IMR-90 (cell line): ENCODE data around the gene DAPK1. TPM values are rescaled to one million over a fixed set of nuclear protein-coding genes. Genes with fewer than 3 reads are reported as not detected.

ENCODE experiments used
- ATAC-seq: fragments of 200-7000 bp; cut with Tn5 transposase; 2 replicates; pipeline ENCODE4 v1.9.1; 2020; ENCODE audit warnings: low read depth, mild to moderate bottlenecking, moderate library complexity
- BruUV-seq: library from RNA; stranded (reverse); fragments of 400-500 nt; replicated peaks from 2 replicates; lab custom pipeline; 2021; lab: Mats Ljungman, UMichigan
- CTCF ChIA-PET: fragments of 300-600 bp; formaldehyde crosslinking; extraction: SDS; loops from one replicate; lab custom pipeline; 2021; ENCODE audit warnings: antibody characterized with exemption; lab: Yijun Ruan, JAX
- POLR2A ChIA-PET: fragments of 300-600 bp; sonication (Branson Sonifier 250); formaldehyde crosslinking; loops from one replicate; lab custom pipeline; 2022; ENCODE audit warnings: antibody characterized with exemption; ENCODE audit not compliant: unreplicated experiment; lab: Charles Lee
- DNase-seq: peaks from one replicate; pipeline ENCODE4 v3.0.0; 2013
- H2AFZ ChIP-seq: replicated peaks from 2 replicates; pipeline ENCODE3; 2013; ENCODE audit warnings: low read length, mild to moderate bottlenecking; ENCODE audit not compliant: poor library complexity
- H2AK5ac ChIP-seq: 2 replicates; pipeline ENCODE4 v1.6.1; 2013; ENCODE audit warnings: low read depth, low read length, inconsistent platforms
- H2AK9ac ChIP-seq: replicated peaks from 2 replicates; pipeline ENCODE3; 2013; ENCODE audit warnings: mild to moderate bottlenecking, low read depth, low read length, moderate library complexity; ENCODE audit not compliant: poor library complexity
- H2BK120ac ChIP-seq: 2 replicates; pipeline ENCODE4 v1.6.1; 2013; ENCODE audit warnings: low read depth, low read length, inconsistent platforms
- H2BK15ac ChIP-seq: 3 replicates; pipeline ENCODE4 v1.6.1; 2013; ENCODE audit warnings: low read depth, low read length, inconsistent platforms
- H2BK20ac ChIP-seq: 2 replicates; pipeline ENCODE4 v1.6.1; 2013; ENCODE audit warnings: low read depth, mild to moderate bottlenecking, inconsistent platforms, low read length, moderate library complexity
- H2BK5ac ChIP-seq: 2 replicates; pipeline ENCODE4 v1.6.1; 2013; ENCODE audit warnings: mild to moderate bottlenecking, low read depth, low read length, inconsistent platforms; ENCODE audit not compliant: poor library complexity, severe bottlenecking
- H3K14ac ChIP-seq: replicated peaks from 2 replicates; pipeline ENCODE4 v1.6.1; 2013; ENCODE audit warnings: low read depth, low read length, inconsistent platforms
- H3K18ac ChIP-seq: 2 replicates; pipeline ENCODE4 v1.6.1; 2013; ENCODE audit warnings: low read depth, low read length, control low read depth
- H3K23ac ChIP-seq: 2 replicates; pipeline ENCODE4 v1.6.1; 2013; ENCODE audit warnings: low read depth, low read length, inconsistent platforms
- H3K27ac ChIP-seq: 2 replicates; pipeline ENCODE4 v1.5.1; 2013; ENCODE audit warnings: mild to moderate bottlenecking, control low read depth, low read length; ENCODE audit not compliant: insufficient read depth
- H3K27me3 ChIP-seq: 2 replicates; pipeline ENCODE4 v1.6.1; 2013; ENCODE audit warnings: low read length; ENCODE audit not compliant: control insufficient read depth, insufficient read depth
- H3K36me3 ChIP-seq: 2 replicates; pipeline ENCODE4 v1.6.1; 2013; ENCODE audit warnings: low read length, mixed read lengths; ENCODE audit not compliant: control insufficient read depth, insufficient read depth
- H3K4ac ChIP-seq: 2 replicates; pipeline ENCODE4 v1.6.1; 2013; ENCODE audit warnings: low read depth, low read length, inconsistent platforms
- H3K4me1 ChIP-seq: 2 replicates; pipeline ENCODE4 v1.6.1; 2013; ENCODE audit warnings: low read length, mixed read lengths; ENCODE audit not compliant: control insufficient read depth, insufficient read depth
- H3K4me2 ChIP-seq: 2 replicates; pipeline ENCODE4 v1.6.1; 2013; ENCODE audit warnings: low read depth, mild to moderate bottlenecking, control low read depth, low read length, moderate library complexity
- H3K4me3 ChIP-seq: 2 replicates; pipeline ENCODE4 v1.5.1; 2013; ENCODE audit warnings: low read depth, mild to moderate bottlenecking, control low read depth, low read length, moderate library complexity; ENCODE audit not compliant: insufficient read depth
- H3K56ac ChIP-seq: 2 replicates; pipeline ENCODE4 v1.6.1; 2013; ENCODE audit warnings: low read length, inconsistent platforms; ENCODE audit not compliant: insufficient read depth; ENCODE audit errors: extremely low read depth
- H3K79me1 ChIP-seq, 2 experiments: 2 replicates each; pipeline ENCODE4 v1.6.1; 2013; ENCODE audit warnings: low read length in 2 of 2, inconsistent platforms in 1 of 2, low read depth in 1 of 2
- H3K9ac ChIP-seq: 2 replicates; pipeline ENCODE4 v1.6.1; 2013; ENCODE audit warnings: low read depth, low read length, control low read depth
- H3K9me1 ChIP-seq: 2 replicates; pipeline ENCODE4 v1.6.1; 2013; ENCODE audit warnings: low read length, inconsistent platforms; ENCODE audit not compliant: insufficient read depth
- H3K9me3 ChIP-seq: 2 replicates; pipeline ENCODE4 v1.6.1; 2013; ENCODE audit warnings: low read length; ENCODE audit not compliant: control insufficient read depth, insufficient read depth
- H4K20me1 ChIP-seq: 2 replicates; pipeline ENCODE4 v1.6.1; 2013; ENCODE audit warnings: low read length, inconsistent platforms; ENCODE audit not compliant: insufficient read depth
- H4K5ac ChIP-seq: 2 replicates; pipeline ENCODE4 v1.6.1; 2013; ENCODE audit warnings: mild to moderate bottlenecking, low read depth, low read length, control low read depth
- H4K8ac ChIP-seq, 2 experiments: 2 replicates each; pipeline ENCODE4 v1.6.1; 2013; ENCODE audit warnings: low read depth in 2 of 2, low read length in 2 of 2, control low read depth in 1 of 2, inconsistent platforms in 1 of 2
- H4K91ac ChIP-seq: 2 replicates; pipeline ENCODE4 v1.6.1; 2013; ENCODE audit warnings: low read depth, low read length, inconsistent platforms; ENCODE audit not compliant: insufficient read depth
- CEBPB ChIP-seq: IDR thresholded peaks from 2 replicates; pipeline ENCODE4 v1.6.1; 2012; ENCODE audit warnings: low read depth, low read length, improper control_type of control experiment
- FOS ChIP-seq: fragments of 150-350 bp; IDR thresholded peaks from 2 replicates; pipeline ENCODE4 v1.6.1; 2016; ENCODE audit warnings: low read depth, low read length
- MAFK ChIP-seq: IDR thresholded peaks from 2 replicates; pipeline ENCODE4 v1.6.1; 2012; ENCODE audit warnings: low read depth, low read length, improper control_type of control experiment
- MAZ ChIP-seq: IDR thresholded peaks from 2 replicates; pipeline ENCODE4 v1.6.1; 2012; ENCODE audit warnings: low read depth, mild to moderate bottlenecking, low read length, improper control_type of control experiment, moderate library complexity, borderline replicate concordance
- MXI1 ChIP-seq: IDR thresholded peaks from 2 replicates; pipeline ENCODE4 v1.6.1; 2012; ENCODE audit warnings: low read depth, mild to moderate bottlenecking, low read length, moderate library complexity, borderline replicate concordance
- NFE2L2 ChIP-seq: fragments of 150-350 bp; IDR thresholded peaks from 2 replicates; pipeline ENCODE4 v1.6.1; 2016; ENCODE audit warnings: low read depth, mild to moderate bottlenecking, low read length
- POLR2A ChIP-seq: IDR thresholded peaks from 2 replicates; pipeline ENCODE4 v1.6.1; 2012; ENCODE audit warnings: mild to moderate bottlenecking, low read depth, low read length
- RAD21 ChIP-seq: IDR thresholded peaks from 2 replicates; pipeline ENCODE4 v1.6.1; 2012; ENCODE audit warnings: low read length, improper control_type of control experiment
- RCOR1 ChIP-seq: IDR thresholded peaks from 2 replicates; pipeline ENCODE4 v1.6.1; 2012; ENCODE audit warnings: mild to moderate bottlenecking, low read length, improper control_type of control experiment; ENCODE audit not compliant: insufficient replicate concordance
- SMC3 ChIP-seq: fragments of 150-350 bp; IDR thresholded peaks from 2 replicates; pipeline ENCODE4 v1.6.1; 2016; ENCODE audit warnings: low read depth, mild to moderate bottlenecking, antibody characterized with exemption, low read length, moderate library complexity
- whole genome bisulfite sequencing, 2 experiments: methylation state at CpG; one replicate each; pipeline versions ENCODE4 v1.1.5 to v1.1.7; 2013; ENCODE audit warnings: missing lambda C conversion rate in 2 of 2; ENCODE audit not compliant: insufficient read length in 1 of 2; ENCODE audit errors: extremely low coverage in 2 of 2; 5-methylcytosine and 5-hydroxymethylcytosine counted together
- dilution Hi-C: fragments of 300-500 bp; cut with HindIII; formaldehyde crosslinking; loops from one replicate; pipeline ENCODE4 v1.14.3; 2018; ENCODE audit warnings: low sequenced_read_pairs; ENCODE audit not compliant: unreplicated experiment
- in situ Hi-C: fragments of 300-500 bp; cut with MboI; formaldehyde crosslinking; loops from 3 replicates; pipeline ENCODE4 v1.14.3; 2019; ENCODE audit warnings: low sequenced_read_pairs, inconsistent platforms, mixed read lengths
- intact Hi-C: fragments of 100-400 bp; cut with micrococcal nuclease; formaldehyde crosslinking; loops from 2 replicates; pipeline ENCODE4 v1.10.0; 2022
- polyA plus RNA-seq, 3 experiments: library from polyadenylated mRNA; depleted of rRNA; stranded (reverse); fragments of >200 nt; gene quantifications; 2 replicates each; pipeline ENCODE4 v1.2.3, GENCODE V29; 2012; ENCODE audit warnings: low replicate concordance in 1 of 3
- total RNA-seq: library from RNA; depleted of rRNA; stranded (reverse); fragments of >200 nt; gene quantifications from 2 replicates; pipeline ENCODE4 v1.2.3, GENCODE V29; 2012
- TF ChIP-seq, protein P1 (sequence below): fragments of 150-350 bp; IDR thresholded peaks from 2 replicates; pipeline ENCODE4 v1.6.1; 2017; ENCODE audit warnings: mild to moderate bottlenecking, antibody characterized with exemption, low read length, low read depth
- TF ChIP-seq, protein P2 (sequence below): conservative IDR thresholded peaks from 2 replicates; pipeline ENCODE4 v1.5.1; 2012; ENCODE audit warnings: mild to moderate bottlenecking, low read depth, low read length, improper control_type of control experiment
- TF ChIP-seq, protein P3 (sequence below): fragments of 150-350 bp; IDR thresholded peaks from 2 replicates; pipeline ENCODE4 v1.6.1; 2016; ENCODE audit warnings: low read depth, mild to moderate bottlenecking, low read length, moderate library complexity, borderline replicate concordance

Gene DAPK1
- total and polyA plus RNA-seq, 2 of the 4 experiments (the other 2 are of a cell fraction), result under 0.01 to 0.03 TPM

DNA sequence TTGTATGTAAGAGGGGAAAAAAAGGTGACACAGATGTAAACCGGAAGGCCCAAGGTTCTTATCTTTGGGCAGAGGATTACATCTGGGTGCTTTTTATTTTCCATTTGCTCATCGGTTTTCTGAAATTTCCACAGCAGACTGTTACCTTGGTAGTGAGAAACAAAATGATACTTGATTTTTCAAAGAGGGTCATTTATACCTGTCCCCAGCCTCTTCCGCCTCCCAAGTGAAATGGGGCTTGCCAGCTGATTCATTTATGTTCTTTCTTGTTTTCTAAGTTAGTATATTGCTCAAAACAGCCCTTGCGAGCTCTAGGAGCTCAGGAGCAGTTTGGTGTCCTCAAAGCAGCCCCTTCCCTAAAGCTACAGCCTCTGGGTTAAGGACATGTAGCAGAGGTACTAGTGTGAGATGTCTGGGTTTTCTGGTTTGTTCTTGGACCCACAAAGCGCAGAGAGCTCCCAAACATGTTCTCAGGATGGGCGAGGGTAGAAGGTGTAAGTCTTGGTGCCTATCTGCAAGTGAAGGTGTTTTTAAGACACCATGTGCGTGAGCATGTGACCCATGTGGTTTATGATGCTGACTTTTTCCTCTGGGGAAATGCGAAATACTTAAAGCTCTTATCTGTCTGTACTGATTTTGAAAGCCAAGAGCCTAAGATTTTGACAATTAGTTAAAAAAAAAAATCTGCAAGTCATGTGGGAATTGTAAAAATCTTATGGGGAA is 38.3 kb downstream of the DAPK1 start:
- no TSS peak for BruUV-seq
- Histone ChIP-seq H3K56ac (no peak overlapping the region), H4K8ac (no peak overlapping the region), H3K9me1 (no peaks in the 10 kb centered on the region), H3K27me3 (peaks cover 2% of the 10 kb centered on the region; the same call in 1 of the 2 replicates), H3K4me3 (no peak overlapping the region), H4K5ac (no peak overlapping the region), H2AFZ (no peak overlapping the region), H3K4ac (no peak overlapping the region), H4K91ac (no peak overlapping the region), H3K9me3 (no peaks in the 10 kb centered on the region), H3K14ac (no peak overlapping the region), H2AK5ac (no peak overlapping the region), H3K4me1 (no peaks in the 10 kb centered on the region), H2BK15ac (no peak overlapping the region), H2BK5ac (no peak overlapping the region), H3K18ac (no peak overlapping the region), H2BK120ac (no peak overlapping the region), H2AK9ac (no peak overlapping the region), H3K79me1 (no peaks in the 10 kb centered on the region), H3K36me3 (no peaks in the 10 kb centered on the region), H3K23ac (no peak overlapping the region), H4K20me1 (no peaks in the 10 kb centered on the region), H3K9ac (no peak overlapping the region), H3K27ac (no peak overlapping the region), H3K4me2 (no peak overlapping the region), H2BK20ac (no peak overlapping the region)
- TF ChIP-seq, protein P1, sequence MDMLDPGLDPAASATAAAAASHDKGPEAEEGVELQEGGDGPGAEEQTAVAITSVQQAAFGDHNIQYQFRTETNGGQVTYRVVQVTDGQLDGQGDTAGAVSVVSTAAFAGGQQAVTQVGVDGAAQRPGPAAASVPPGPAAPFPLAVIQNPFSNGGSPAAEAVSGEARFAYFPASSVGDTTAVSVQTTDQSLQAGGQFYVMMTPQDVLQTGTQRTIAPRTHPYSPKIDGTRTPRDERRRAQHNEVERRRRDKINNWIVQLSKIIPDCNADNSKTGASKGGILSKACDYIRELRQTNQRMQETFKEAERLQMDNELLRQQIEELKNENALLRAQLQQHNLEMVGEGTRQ, result no peak
- no peak for TF ChIP-seq SMC3
- TF ChIP-seq CEBPB, result no peak
- TF ChIP-seq NFE2L2, result no peak
- no peak for TF ChIP-seq POLR2A
- TF ChIP-seq, protein P2, sequence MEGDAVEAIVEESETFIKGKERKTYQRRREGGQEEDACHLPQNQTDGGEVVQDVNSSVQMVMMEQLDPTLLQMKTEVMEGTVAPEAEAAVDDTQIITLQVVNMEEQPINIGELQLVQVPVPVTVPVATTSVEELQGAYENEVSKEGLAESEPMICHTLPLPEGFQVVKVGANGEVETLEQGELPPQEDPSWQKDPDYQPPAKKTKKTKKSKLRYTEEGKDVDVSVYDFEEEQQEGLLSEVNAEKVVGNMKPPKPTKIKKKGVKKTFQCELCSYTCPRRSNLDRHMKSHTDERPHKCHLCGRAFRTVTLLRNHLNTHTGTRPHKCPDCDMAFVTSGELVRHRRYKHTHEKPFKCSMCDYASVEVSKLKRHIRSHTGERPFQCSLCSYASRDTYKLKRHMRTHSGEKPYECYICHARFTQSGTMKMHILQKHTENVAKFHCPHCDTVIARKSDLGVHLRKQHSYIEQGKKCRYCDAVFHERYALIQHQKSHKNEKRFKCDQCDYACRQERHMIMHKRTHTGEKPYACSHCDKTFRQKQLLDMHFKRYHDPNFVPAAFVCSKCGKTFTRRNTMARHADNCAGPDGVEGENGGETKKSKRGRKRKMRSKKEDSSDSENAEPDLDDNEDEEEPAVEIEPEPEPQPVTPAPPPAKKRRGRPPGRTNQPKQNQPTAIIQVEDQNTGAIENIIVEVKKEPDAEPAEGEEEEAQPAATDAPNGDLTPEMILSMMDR, result no peak
- TF ChIP-seq RCOR1, result no peak
- no peak for TF ChIP-seq FOS
- TF ChIP-seq, protein P3, sequence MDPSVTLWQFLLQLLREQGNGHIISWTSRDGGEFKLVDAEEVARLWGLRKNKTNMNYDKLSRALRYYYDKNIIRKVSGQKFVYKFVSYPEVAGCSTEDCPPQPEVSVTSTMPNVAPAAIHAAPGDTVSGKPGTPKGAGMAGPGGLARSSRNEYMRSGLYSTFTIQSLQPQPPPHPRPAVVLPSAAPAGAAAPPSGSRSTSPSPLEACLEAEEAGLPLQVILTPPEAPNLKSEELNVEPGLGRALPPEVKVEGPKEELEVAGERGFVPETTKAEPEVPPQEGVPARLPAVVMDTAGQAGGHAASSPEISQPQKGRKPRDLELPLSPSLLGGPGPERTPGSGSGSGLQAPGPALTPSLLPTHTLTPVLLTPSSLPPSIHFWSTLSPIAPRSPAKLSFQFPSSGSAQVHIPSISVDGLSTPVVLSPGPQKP, result no peak
- TF ChIP-seq MXI1, result no peak
- no peak for TF ChIP-seq MAZ
- TF ChIP-seq MAFK, result no peak
- no peak for TF ChIP-seq RAD21
- dilution Hi-C loops (no loop called here), in situ Hi-C loops (no loop called here), intact Hi-C loops (no loop called here)
- no peak for DNase-seq
- WGBS, 2 experiments, result 53% methylated on average over 2 of the region's 8 CpGs; no CpG with 5 or more reads in 1 of the 2 experiments
- POLR2A ChIA-PET, result no interaction called here
- CTCF ChIA-PET, result no interaction called here
- ATAC-seq, result no peak
